H1 (cell line): ENCODE measurements around the gene GDAP1L1. TPM values are rescaled to one million over a fixed set of nuclear protein-coding genes. Genes with fewer than 3 reads are reported as not detected.

Experiments
- RBBP5 ChIP-seq: IDR thresholded peaks from 2 replicates; pipeline ENCODE4 v1.7.1; 2012; ENCODE audit warnings: low read depth, mild to moderate bottlenecking, inconsistent platforms, low read length, moderate library complexity, borderline replicate concordance
- polyA plus RNA-seq, 7 experiments: library from polyadenylated mRNA; depleted of rRNA in 3 of 7; stranded (reverse) in 5 of 7; unstranded in 2 of 7; fragments of >200 nt in 5 of 7; fragments of 200-250 nt in 2 of 7; gene quantifications; 1 replicate in 5 of 7; 2 replicates in 1 of 7; 4 replicates in 1 of 7; pipeline versions ENCODE4 v1.2.1 to v1.2.3, GENCODE V29; 2011 to 2013; ENCODE audit warnings: missing spikeins in 2 of 7, mixed read lengths in 2 of 7
- total RNA-seq: library from RNA; stranded (reverse); fragmentation: NEBNext Ultra II Directional; extraction: Animal tissue kit (Norgen Biotek cat#: 25700); gene quantifications from 2 replicates; pipeline ENCODE4 v1.2.1, GENCODE V29; 2021

Gene GDAP1L1
- total and polyA plus RNA-seq, 2 of the 8 experiments (the other 6 are each of a cell fraction or from before 2014, with no cell fraction given) = 8.5 to 63.1 TPM

- TF ChIP-seq RBBP5 = no peak
Measured at GRCh38 chr20:44207126-44207723, 39.9 kb upstream of the GDAP1L1 start (continued).
